HS-27A (cell line): ENCODE results near the gene ARHGEF12.
A peak's percentile ranks its signal among the peaks of the same experiment; 100 is the strongest.

Experiments
- DNase-seq: peaks from one replicate; pipeline ENCODE4 v3.0.0-alpha.2; 2012; ENCODE audit warnings: low read depth, missing footprints

Gene ARHGEF12

GRCh38 chr11:120430146-120430545, 93.9 kb downstream of the ARHGEF12 start:
- DNase-seq, result no peak

GRCh38 chr11:120431633-120432032, 95.4 kb downstream of the ARHGEF12 start:
- DNase-seq, result no peak

GRCh38 chr11:120432056-120433018, 96.1 kb downstream of the ARHGEF12 start:
- peak; percentile 88 for DNase-seq

GRCh38 chr11:120441592-120441991, 105.4 kb downstream of the ARHGEF12 start:
- DNase-seq, result no peak

- no peak for DNase-seq
These were observed 105.8 kb downstream of the ARHGEF12 start for GRCh38 chr11:120442031-120442430.

GRCh38 chr11:120446802-120447201, 110.6 kb downstream of the ARHGEF12 start:
- DNase-seq, result no peak

GRCh38 chr11:120448240-120448639, 112.0 kb downstream of the ARHGEF12 start:
- DNase-seq, result no peak

GRCh38 chr11:120455487-120455886, 119.3 kb downstream of the ARHGEF12 start:
- DNase-seq, result no peak

GRCh38 chr11:120457996-120458395, 121.8 kb downstream of the ARHGEF12 start:
- no peak for DNase-seq

GRCh38 chr11:120462825-120463224, 126.6 kb downstream of the ARHGEF12 start:
- no peak for DNase-seq

- no peak for DNase-seq
These were observed 129.8 kb downstream of the ARHGEF12 start for GRCh38 chr11:120465921-120466534.

- DNase-seq, result peak; percentile 11
These were observed 131.4 kb downstream of the ARHGEF12 start for GRCh38 chr11:120467627-120468026.

GRCh38 chr11:120471131-120471530, 134.9 kb downstream of the ARHGEF12 start:
- peak; percentile 41 for DNase-seq

- no peak for DNase-seq
These were observed 135.8 kb downstream of the ARHGEF12 start for GRCh38 chr11:120471994-120472393.

- DNase-seq, result no peak
These were observed 137.3 kb downstream of the ARHGEF12 start for GRCh38 chr11:120473503-120473902.

- no peak for DNase-seq
These were observed 145.9 kb downstream of the ARHGEF12 start for GRCh38 chr11:120482149-120482548.

- no peak for DNase-seq
These were observed 148.5 kb downstream of the ARHGEF12 start for GRCh38 chr11:120484722-120485121.

GRCh38 chr11:120486138-120486537, 149.9 kb downstream of the ARHGEF12 start:
- no peak for DNase-seq

GRCh38 chr11:120489799-120490198, 153.6 kb downstream of the ARHGEF12 start:
- DNase-seq, result no peak

- no peak for DNase-seq
These were observed 156.3 kb downstream of the ARHGEF12 start for GRCh38 chr11:120492486-120492885.

GRCh38 chr11:120494595-120494994, 158.4 kb downstream of the ARHGEF12 start:
- DNase-seq, result no peak

- no peak for DNase-seq
These were observed 162.9 kb downstream of the ARHGEF12 start for GRCh38 chr11:120499088-120499487.

GRCh38 chr11:120499859-120500258, 163.6 kb downstream of the ARHGEF12 start:
- DNase-seq, result no peak
